Measurements from ENCODE around the gene MRGPRG. TPM values are rescaled to one million over a fixed set of nuclear protein-coding genes. Genes with fewer than 3 reads are reported as not detected.

The MRGPRG gene
- total RNA-seq, 2 experiments from 2014 or later: not detected

DNA sequence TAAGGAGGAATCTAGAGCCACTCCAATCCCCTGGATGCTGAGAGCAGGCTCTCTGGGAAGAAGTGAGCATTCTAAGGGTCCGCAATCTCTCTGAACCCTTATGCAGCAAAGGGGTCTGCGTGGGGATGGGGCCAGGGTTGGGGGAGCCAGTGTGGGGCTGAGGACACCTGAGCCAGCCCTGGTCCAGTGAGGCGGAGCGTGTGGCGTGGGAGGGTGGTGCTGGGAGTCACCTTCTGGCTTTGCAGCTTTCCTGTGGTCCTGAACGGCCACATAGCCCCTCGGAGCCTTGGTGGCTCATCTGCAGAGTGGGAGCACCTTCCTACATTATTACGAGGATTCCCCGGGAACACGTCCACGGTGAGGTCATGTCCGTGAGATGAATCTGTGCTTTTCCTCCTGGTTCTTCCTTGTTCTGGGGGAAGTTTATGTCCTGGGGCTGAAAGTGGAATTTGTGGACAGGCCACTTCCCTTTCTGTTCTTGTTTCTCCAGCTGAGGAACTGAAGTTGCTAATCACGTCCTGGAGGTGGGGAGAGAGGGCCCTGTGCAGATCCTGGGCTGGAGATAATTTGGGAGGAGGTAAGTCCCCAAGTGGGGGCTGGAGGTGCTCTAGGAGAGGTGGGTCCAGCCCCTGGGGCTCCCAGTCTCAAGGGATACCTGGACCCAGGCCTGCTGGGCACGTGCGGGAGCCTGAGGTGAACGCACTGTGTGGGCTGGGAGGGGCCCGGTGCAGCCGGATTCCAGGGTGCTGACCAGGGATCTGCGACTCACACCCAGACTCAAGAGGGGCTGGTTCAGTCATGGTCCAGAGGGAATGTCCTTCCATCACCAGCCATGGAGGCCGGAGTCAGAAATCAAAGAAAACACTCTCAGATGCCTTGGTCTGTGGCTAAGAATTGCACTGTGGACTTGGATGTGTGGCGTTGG is 7.5 kb upstream of the MRGPRG start:
- no peaks in the 10 kb centered on the region for H3K9me3 Mint-ChIP-seq
- Histone ChIP-seq H3K36me3 (ENCODE audit: insufficient read depth, low read length) (no peaks in the 10 kb centered on the region), H3K4me3 (ENCODE audit: low read length) (no peak overlapping the region), H3K9me3 (ENCODE audit: control insufficient read depth in 1 of 2, insufficient read depth in 1 of 2, low read length in 2 of 2) (peaks cover 0 to 10% of the 10 kb centered on the region in 2 experiments), H3K27me3 (ENCODE audit: control insufficient read depth in 1 of 2, insufficient read depth in 2 of 2, low read length in 2 of 2) (no peaks in the 10 kb centered on the region), H3K27ac (ENCODE audit: low read depth in 1 of 2, low read length in 2 of 2) (no peak overlapping the region), H3K4me1 (ENCODE audit: insufficient read depth, low read length) (peaks cover 10% of the 10 kb centered on the region)
- ChIA-PET CTCF (no interaction called here), POLR2A (no interaction called here)
- no peak overlapping the region for H3K4me3 Mint-ChIP-seq
- TF ChIP-seq, protein P1, sequence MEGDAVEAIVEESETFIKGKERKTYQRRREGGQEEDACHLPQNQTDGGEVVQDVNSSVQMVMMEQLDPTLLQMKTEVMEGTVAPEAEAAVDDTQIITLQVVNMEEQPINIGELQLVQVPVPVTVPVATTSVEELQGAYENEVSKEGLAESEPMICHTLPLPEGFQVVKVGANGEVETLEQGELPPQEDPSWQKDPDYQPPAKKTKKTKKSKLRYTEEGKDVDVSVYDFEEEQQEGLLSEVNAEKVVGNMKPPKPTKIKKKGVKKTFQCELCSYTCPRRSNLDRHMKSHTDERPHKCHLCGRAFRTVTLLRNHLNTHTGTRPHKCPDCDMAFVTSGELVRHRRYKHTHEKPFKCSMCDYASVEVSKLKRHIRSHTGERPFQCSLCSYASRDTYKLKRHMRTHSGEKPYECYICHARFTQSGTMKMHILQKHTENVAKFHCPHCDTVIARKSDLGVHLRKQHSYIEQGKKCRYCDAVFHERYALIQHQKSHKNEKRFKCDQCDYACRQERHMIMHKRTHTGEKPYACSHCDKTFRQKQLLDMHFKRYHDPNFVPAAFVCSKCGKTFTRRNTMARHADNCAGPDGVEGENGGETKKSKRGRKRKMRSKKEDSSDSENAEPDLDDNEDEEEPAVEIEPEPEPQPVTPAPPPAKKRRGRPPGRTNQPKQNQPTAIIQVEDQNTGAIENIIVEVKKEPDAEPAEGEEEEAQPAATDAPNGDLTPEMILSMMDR (IDR thresholded peaks at IDR 0.05): no peak
- H3K27me3 Mint-ChIP-seq: peaks cover 12% of the 10 kb centered on the region
- H3K27ac Mint-ChIP-seq: no peak overlapping the region
- intact Hi-C loops (cut with DNase I, micrococcal nuclease): no loop called here
- DNase-seq (peak in 1 of 14 experiments; percentile 14), ATAC-seq (ENCODE audit: poor library complexity) (no peak)
- H3K4me1 Mint-ChIP-seq (ENCODE audit: low read depth): peaks cover 8% of the 10 kb centered on the region
- H3K36me3 Mint-ChIP-seq (ENCODE audit: low read depth): no peaks in the 10 kb centered on the region

DNA sequence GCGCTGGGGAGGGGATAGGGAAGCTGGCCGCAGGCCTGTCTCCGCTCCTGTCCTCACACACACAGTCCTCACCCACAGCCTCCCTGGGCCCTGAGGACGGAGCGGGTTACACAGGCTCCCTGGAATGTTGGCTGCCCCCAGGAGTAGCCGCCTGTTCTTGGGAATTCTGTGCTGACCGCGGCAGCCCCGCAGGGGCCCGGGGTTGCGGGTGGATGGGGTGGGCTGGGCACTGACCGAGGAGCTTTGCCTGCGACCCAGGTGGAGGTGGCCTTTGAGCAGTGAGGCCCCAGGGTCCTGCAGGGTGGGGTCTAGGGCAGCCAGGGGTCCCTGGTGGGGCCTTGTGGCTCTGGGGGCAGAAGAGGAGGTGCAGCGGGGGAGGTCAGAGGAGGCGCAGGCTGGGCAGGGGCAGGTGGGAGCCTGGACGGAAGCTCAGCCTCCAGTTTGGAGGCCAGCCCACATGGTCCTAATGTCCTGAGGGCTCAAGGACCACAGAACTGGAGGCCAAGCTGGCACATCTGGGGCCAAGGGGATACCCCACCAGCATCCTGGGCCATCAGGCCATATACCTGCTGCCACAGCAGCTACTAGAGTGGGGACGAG is 6.6 kb upstream of the MRGPRG start:
- peaks cover 0 to 10% of the 10 kb centered on the region in 2 experiments for H3K9me3 ChIP-seq (ENCODE audit: control insufficient read depth in 1 of 2, insufficient read depth in 1 of 2, low read length in 2 of 2)
- Mint-ChIP-seq H3K27ac (no peak overlapping the region), H3K27me3 (peaks cover 12% of the 10 kb centered on the region), H3K9me3 (no peaks in the 10 kb centered on the region), H3K4me1 (ENCODE audit: low read depth) (peaks cover 8% of the 10 kb centered on the region), H3K36me3 (ENCODE audit: low read depth) (no peaks in the 10 kb centered on the region), H3K4me3 (no peak overlapping the region)
- ChIA-PET POLR2A (no interaction called here), CTCF (no interaction called here)
- H3K27me3 ChIP-seq (ENCODE audit: control insufficient read depth in 1 of 2, insufficient read depth in 2 of 2, low read length in 2 of 2): no peaks in the 10 kb centered on the region
- ATAC-seq (ENCODE audit: poor library complexity) (no peak), DNase-seq (peak in 2 of 14 experiments; percentile 9 to 31)
- peaks cover 10% of the 10 kb centered on the region for H3K4me1 ChIP-seq (ENCODE audit: insufficient read depth, low read length)
- H3K27ac ChIP-seq (ENCODE audit: low read depth in 1 of 2, low read length in 2 of 2): no peak overlapping the region
- H3K4me3 ChIP-seq (ENCODE audit: low read length): no peak overlapping the region
- TF ChIP-seq, protein P1 (IDR thresholded peaks at IDR 0.05): no peak
- intact Hi-C loops (cut with DNase I, micrococcal nuclease): no loop called here
- H3K36me3 ChIP-seq (ENCODE audit: insufficient read depth, low read length): no peaks in the 10 kb centered on the region

DNA sequence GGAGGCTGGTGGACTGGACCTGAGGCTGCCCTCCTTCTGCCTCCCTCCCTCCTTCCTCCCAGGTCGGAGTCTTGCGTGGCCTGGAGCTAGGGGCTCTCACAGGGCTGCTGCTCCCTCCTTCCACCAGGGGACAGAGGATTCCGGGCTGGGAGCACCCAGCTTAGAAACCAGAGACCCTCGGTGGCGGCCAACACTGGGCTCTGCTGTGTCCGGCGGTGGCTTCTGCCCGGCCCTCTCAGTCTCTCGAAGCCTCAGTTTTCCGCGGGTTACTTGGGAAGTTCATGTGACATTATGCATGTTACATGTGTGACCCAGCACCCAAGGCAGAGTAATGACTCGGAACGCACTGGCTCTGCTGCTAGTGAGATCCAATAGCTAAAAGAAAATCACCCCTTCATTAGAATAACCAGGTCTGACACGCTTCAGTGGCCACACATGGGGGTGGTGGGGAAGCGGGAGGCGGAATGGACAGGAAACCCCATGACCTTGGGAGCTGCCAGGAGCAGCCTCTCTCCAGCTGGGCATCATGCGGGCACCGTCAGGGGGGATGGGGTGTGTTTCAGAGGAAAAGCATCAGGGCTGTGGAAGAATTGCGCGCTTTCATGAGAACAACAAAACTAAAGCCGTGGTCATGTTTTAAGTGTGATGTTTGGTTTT is 5.9 kb upstream of the MRGPRG start:
- no peaks in the 10 kb centered on the region for H3K9me3 Mint-ChIP-seq
- intact Hi-C loops (cut with DNase I, micrococcal nuclease): no loop called here

More for the DNA sequence above, 5.9 kb upstream of the MRGPRG start:
- no peak overlapping the region for H3K27ac Mint-ChIP-seq
- H3K36me3 Mint-ChIP-seq (ENCODE audit: low read depth): no peaks in the 10 kb centered on the region
- POLR2A ChIA-PET: no interaction called here
- CTCF ChIA-PET: no interaction called here
- Histone ChIP-seq H3K27ac (ENCODE audit: low read depth in 1 of 2, low read length in 2 of 2) (no peak overlapping the region), H3K27me3 (ENCODE audit: control insufficient read depth in 1 of 2, insufficient read depth in 2 of 2, low read length in 2 of 2) (no peaks in the 10 kb centered on the region), H3K36me3 (ENCODE audit: insufficient read depth, low read length) (no peaks in the 10 kb centered on the region), H3K4me1 (ENCODE audit: insufficient read depth, low read length) (peaks cover 10% of the 10 kb centered on the region), H3K9me3 (ENCODE audit: control insufficient read depth in 1 of 2, insufficient read depth in 1 of 2, low read length in 2 of 2) (peaks cover 0 to 10% of the 10 kb centered on the region in 2 experiments), H3K4me3 (ENCODE audit: low read length) (no peak overlapping the region)
- H3K4me1 Mint-ChIP-seq (ENCODE audit: low read depth): peaks cover 8% of the 10 kb centered on the region
- DNase-seq: peak in 1 of 14 experiments; percentile 8
- H3K4me3 Mint-ChIP-seq: no peak overlapping the region
- ATAC-seq (ENCODE audit: poor library complexity): no peak
- TF ChIP-seq, protein P1 (IDR thresholded peaks at IDR 0.05): no peak
- H3K27me3 Mint-ChIP-seq: peaks cover 12% of the 10 kb centered on the region

Data from CD4-positive, alpha-beta T cell (primary cell).